Endothelial cell of umbilical vein (primary cell): ENCODE results near the gene UBE2Q2. TPM values are rescaled to one million over a fixed set of nuclear protein-coding genes. Genes with fewer than 3 reads are reported as not detected.

ENCODE experiments used
- BruUV-seq: library from RNA; stranded (reverse); fragments of 400-500 nt; replicated peaks from 2 replicates; lab custom pipeline; 2021; lab: Mats Ljungman, UMichigan
- CTCF ChIA-PET: fragments of 300-600, 350-600 bp; sonication (Branson Sonifier 250); formaldehyde crosslinking; loops from one replicate; lab custom pipeline; 2021; ENCODE audit warnings: antibody characterized with exemption, inconsistent platforms; lab: Charles Lee
- POLR2A ChIA-PET: fragments of 300-600, 350-600 bp; sonication (Branson Sonifier 250); formaldehyde crosslinking; loops from one replicate; lab custom pipeline; 2021; ENCODE audit warnings: antibody characterized with exemption, inconsistent platforms; lab: Charles Lee
- DNase-seq: peaks from one replicate; pipeline ENCODE4 v3.0.0-alpha.2; 2011; ENCODE audit warnings: low read depth, low spot score
- FAIRE-seq: peaks from 2 replicates; lab custom pipeline; 2011; peaks lifted over from hg19 to GRCh38; lab: Jason Lieb, UNC
- H2AFZ ChIP-seq: 2 replicates; pipeline ENCODE4 v1.6.0; 2012; ENCODE audit warnings: low read depth, low read length, control low read depth, inconsistent platforms
- H3K27ac ChIP-seq: 2 replicates; pipeline ENCODE4 v1.5.1; 2011; ENCODE audit warnings: low read depth, mild to moderate bottlenecking, control low read depth, low read length, moderate library complexity; ENCODE audit not compliant: insufficient read depth
- H3K27me3 ChIP-seq, 2 experiments: 2 replicates each; pipeline versions ENCODE4 v1.6.0 to v1.6.1; 2011; ENCODE audit warnings: low read length in 2 of 2, mixed read lengths in 1 of 2; ENCODE audit not compliant: control insufficient read depth in 2 of 2, insufficient read depth in 2 of 2
- H3K36me3 ChIP-seq, 2 experiments: 2 replicates in 1 of 2; 3 replicates in 1 of 2; pipeline ENCODE4 v1.5.1; 2011; ENCODE audit warnings: low read length in 2 of 2, mild to moderate bottlenecking in 1 of 2, moderate library complexity in 1 of 2; ENCODE audit not compliant: control insufficient read depth in 2 of 2, insufficient read depth in 2 of 2; ENCODE audit errors: extremely low read depth in 1 of 2
- H3K4me1 ChIP-seq: 3 replicates; pipeline ENCODE4 v1.5.1; 2011; ENCODE audit warnings: mild to moderate bottlenecking, low read length; ENCODE audit not compliant: control insufficient read depth, insufficient read depth; ENCODE audit errors: extremely low read depth
- H3K4me2 ChIP-seq: 2 replicates; pipeline ENCODE4 v1.6.1; 2011; ENCODE audit warnings: low read length, control low read depth, mixed read lengths; ENCODE audit not compliant: insufficient read depth
- H3K4me3 ChIP-seq, 3 experiments: fragments of 200-600 bp in 1 of 3; sonication (generic), shearing (Covaris generic) in 1 of 3; replicated peaks in 1 of 3; 2 replicates each; pipeline ENCODE4 v1.5.1; 2011 to 2016; ENCODE audit warnings: control low read depth in 3 of 3, low read length in 3 of 3, mild to moderate bottlenecking in 2 of 3, inconsistent platforms in 1 of 3, low read depth in 1 of 3, moderate library complexity in 1 of 3; ENCODE audit not compliant: insufficient read depth in 1 of 3
- H3K79me2 ChIP-seq: 2 replicates; pipeline ENCODE4 v1.6.0; 2012; ENCODE audit warnings: low read length, inconsistent platforms; ENCODE audit not compliant: control insufficient read depth, insufficient read depth
- H3K9ac ChIP-seq: replicated peaks from 2 replicates; pipeline ENCODE3; 2011; ENCODE audit warnings: low read length, control low read depth; ENCODE audit not compliant: insufficient read depth; ENCODE audit errors: extremely low read depth
- H3K9me1 ChIP-seq: replicated peaks from 3 replicates; pipeline ENCODE4 v1.6.0; 2011; ENCODE audit warnings: mild to moderate bottlenecking, low read length; ENCODE audit not compliant: control insufficient read depth, insufficient read depth; ENCODE audit errors: extremely low read depth
- H3K9me3 ChIP-seq: replicated peaks from 2 replicates; pipeline ENCODE4 v1.5.1; 2012; ENCODE audit warnings: low read length, inconsistent platforms; ENCODE audit not compliant: control insufficient read depth, insufficient read depth
- H4K20me1 ChIP-seq: replicated peaks from 2 replicates; pipeline ENCODE3; 2011; ENCODE audit warnings: mild to moderate bottlenecking, low read length; ENCODE audit not compliant: control insufficient read depth, insufficient read depth; ENCODE audit errors: extremely low read depth
- EZH2 ChIP-seq: IDR thresholded peaks from 2 replicates; pipeline ENCODE4 v1.6.1; 2012; ENCODE audit warnings: borderline replicate concordance, low read depth, mild to moderate bottlenecking, moderate library complexity, low read length, inconsistent platforms; ENCODE audit not compliant: severe bottlenecking
- FOS ChIP-seq: IDR thresholded peaks from 2 replicates; pipeline ENCODE4 v1.6.1; 2011; ENCODE audit warnings: mild to moderate bottlenecking, low read length, moderate library complexity, borderline replicate concordance; ENCODE audit not compliant: insufficient read depth
- GATA2 ChIP-seq: IDR thresholded peaks from 2 replicates; pipeline ENCODE4 v1.7.0; 2011; ENCODE audit warnings: low read depth, mild to moderate bottlenecking, moderate library complexity, mixed read lengths, low read length; ENCODE audit not compliant: insufficient read length, insufficient read depth
- JUN ChIP-seq: IDR thresholded peaks from 2 replicates; pipeline ENCODE4 v1.6.1; 2011; ENCODE audit warnings: borderline replicate concordance, low read depth; ENCODE audit not compliant: insufficient read length, insufficient read depth
- MYC ChIP-seq: IDR thresholded peaks from one replicate; pipeline ENCODE4 v1.6.1; 2011; ENCODE audit warnings: mild to moderate bottlenecking, low read depth, low read length
- POLR2AphosphoS5 ChIP-seq: IDR thresholded peaks from 2 replicates; pipeline ENCODE4 v1.6.1; 2012; ENCODE audit warnings: low read depth, mild to moderate bottlenecking, control low read depth, low read length, moderate library complexity; ENCODE audit not compliant: insufficient read depth
- dilution Hi-C: fragments of 300-500 bp; cut with MboI; formaldehyde crosslinking; loops from one replicate; pipeline ENCODE4 v1.15.0; 2019; ENCODE audit warnings: low sequenced_read_pairs; ENCODE audit not compliant: extremely low pct_ligation_motif_present
- intact Hi-C: fragments of 100-400 bp; cut with micrococcal nuclease; formaldehyde crosslinking; loops from one replicate; pipeline ENCODE4 v1.10.0; 2022
- polyA plus RNA-seq, 4 experiments: library from polyadenylated mRNA; depleted of rRNA in 3 of 4; stranded (reverse) in 3 of 4; unstranded in 1 of 4; fragments of >200 nt; gene quantifications; 2 replicates each; pipeline versions ENCODE4 v1.2.1 to v1.2.3, GENCODE V29; 2011 to 2012; ENCODE audit warnings: missing spikeins in 1 of 4
- total RNA-seq: library from RNA; stranded (reverse); gene quantifications from 2 replicates; pipeline ENCODE4 v1.2.3, GENCODE V29; 2021
- TF ChIP-seq, protein P1 (sequence below): IDR thresholded peaks from 2 replicates; pipeline ENCODE4 v1.6.1; 2011; ENCODE audit not compliant: insufficient read depth, insufficient read length

The UBE2Q2 gene
- total and polyA plus RNA-seq, 2 donors (not counting 3 experiments of a cell fraction or from before 2014, with no cell fraction given) = 12.9 to 32.8 TPM

DNA sequence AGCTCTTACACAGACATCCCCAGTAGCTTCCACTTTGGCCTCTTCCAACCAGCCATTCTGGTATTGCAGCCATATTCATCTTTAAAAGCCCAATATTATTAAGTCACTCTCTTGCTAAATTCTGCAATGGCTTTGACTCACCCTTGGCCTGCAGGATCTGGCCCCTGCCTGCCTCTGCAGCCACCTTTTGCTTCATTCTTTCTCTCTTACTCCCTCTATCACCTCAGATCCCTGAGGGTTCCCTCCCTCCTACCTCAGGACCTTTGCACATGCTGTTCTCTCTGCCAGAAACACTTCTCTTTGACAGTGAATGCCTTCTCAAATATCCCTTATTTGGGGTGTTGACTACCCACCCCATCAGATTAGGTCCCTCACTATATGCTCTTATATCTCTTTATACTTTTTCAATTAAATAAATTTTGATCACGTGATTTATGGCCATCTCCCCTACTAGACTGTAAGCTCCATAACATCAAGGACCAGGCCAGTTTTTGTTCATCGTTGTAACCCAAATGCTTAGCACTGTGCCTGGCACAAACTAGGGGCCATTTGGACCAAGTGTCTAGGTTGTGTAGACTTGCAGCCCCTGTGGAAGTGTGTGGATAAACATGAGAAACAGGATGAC, 32.3 kb upstream of the UBE2Q2 start:
- POLR2A ChIA-PET = no interaction called here
- no peak for TF ChIP-seq JUN
- no peak for TF ChIP-seq POLR2AphosphoS5
- TF ChIP-seq FOS = no peak
- TF ChIP-seq MYC = no peak
- TF ChIP-seq, protein P1, sequence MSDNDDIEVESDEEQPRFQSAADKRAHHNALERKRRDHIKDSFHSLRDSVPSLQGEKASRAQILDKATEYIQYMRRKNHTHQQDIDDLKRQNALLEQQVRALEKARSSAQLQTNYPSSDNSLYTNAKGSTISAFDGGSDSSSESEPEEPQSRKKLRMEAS = no peak
- TF ChIP-seq EZH2 = no peak
- no peak for TF ChIP-seq GATA2
- H3K9me3 ChIP-seq = no peaks in the 10 kb centered on the region
- no peak for FAIRE-seq
- peaks cover 9 to 12% of the 10 kb centered on the region in 2 experiments for H3K27me3 ChIP-seq
- dilution Hi-C loops (no loop called here), intact Hi-C loops (loop anchor here (1.0 kb wide), 2 partner anchors 110 to 328 kb away; no protein-coding TSS in a partner anchor)
- DNase-seq = no peak
- no peak overlapping the region for H3K4me2 ChIP-seq
- no peak overlapping the region for H2AFZ ChIP-seq
- no peaks in the 10 kb centered on the region for H3K36me3 ChIP-seq
- no peak overlapping the region for H3K9ac ChIP-seq
- no peaks in the 10 kb centered on the region for H3K9me1 ChIP-seq
- BruUV-seq = no TSS peak
- no peaks in the 10 kb centered on the region for H3K79me2 ChIP-seq
- no peaks in the 10 kb centered on the region for H3K4me1 ChIP-seq
- CTCF ChIA-PET = interaction anchor here (0.8 to 4.1 kb wide), 15 partner anchors 8 to 340 kb away, joined by 3 to 80 read pairs (median 6); no protein-coding TSS in a partner anchor
- H3K4me3 ChIP-seq = no peak overlapping the region
- no peak overlapping the region for H3K27ac ChIP-seq
- no peaks in the 10 kb centered on the region for H4K20me1 ChIP-seq
